Measurements from ENCODE around the gene ATG16L1. TPM values are rescaled to one million over a fixed set of nuclear protein-coding genes. Genes with fewer than 3 reads are reported as not detected.

ATG16L1 gene
- total and polyA plus RNA-seq, 9 of the 15 experiments (the other 6 are each of a cell fraction or from before 2014, with no cell fraction given) = 6.4 to 21.3 (median 17.2) TPM

- no peak for TF ChIP-seq RFX1 (IDR thresholded peaks at IDR 0.05)
- TF ChIP-seq MAX (CRISPR knock-in tag; IDR thresholded peaks at IDR 0.05) = 0 out of 2 replicates have a peak, but pooled peaks have one; percentile 12
- TF ChIP-seq GATAD2B (IDR thresholded peaks at IDR 0.05; ENCODE audit: borderline replicate concordance) = no peak
- TF ChIP-seq NR3C1 (CRISPR knock-in tag; IDR thresholded peaks at IDR 0.05) = no peak
These were observed 11.1 kb downstream of the ATG16L1 start (continued) for GRCh38 chr2:233262562-233262961.

- Histone ChIP-seq H3K4me1 (replicated peaks in 1 of 2; ENCODE audit: control insufficient read depth in 2 of 2, insufficient read depth in 2 of 2, low read length in 2 of 2) (no peaks in the 10 kb centered on the region), H3K4me3 (no peak overlapping the region), H3K36me3 (ENCODE audit: control insufficient read depth, insufficient read depth, low read length) (peaks cover 94% of the 10 kb centered on the region; the same call in 2 of the 3 replicates), H3K27ac (ENCODE audit: extremely low read depth, low read depth, low read length) (no peak overlapping the region), H3K4me2 (ENCODE audit: insufficient read depth, low read length) (no peak overlapping the region), H3K9ac (ENCODE audit: insufficient read depth in 1 of 2, low read depth in 2 of 2, low read length in 2 of 2) (no peak overlapping the region), H3K9me1 (ENCODE audit: control insufficient read depth, insufficient read depth, low read length) (no peaks in the 10 kb centered on the region), H3K79me2 (ENCODE audit: control insufficient read depth, insufficient read depth, low read length) (peaks cover 2% of the 10 kb centered on the region; the same call in 2 of the 3 replicates), H4K20me1 (replicated peaks; ENCODE audit: control insufficient read depth, insufficient read depth, low read length) (peaks cover 5% of the 10 kb centered on the region; the same call in 1 of the 2 replicates), H2AFZ (ENCODE audit: low read depth, low read length) (no peak overlapping the region), H3K27me3 (ENCODE audit: control insufficient read depth in 2 of 2, insufficient read depth in 2 of 2, low read length in 2 of 2) (no peaks in the 10 kb centered on the region), H3K9me3 (replicated peaks; ENCODE audit: control insufficient read depth, insufficient read depth, low read depth, low read length) (no peaks in the 10 kb centered on the region)
- no TSS peak for BruUV-seq (replicated peaks)
- FAIRE-seq (no peak), DNase-seq (ENCODE audit: extremely low read depth in 1 of 4, low spot score in 3 of 4) (no peak), ATAC-seq (no peak)
- WGBS (ENCODE audit: insufficient coverage, low coverage, missing lambda C conversion rate) = 89% methylated on average over 6 of the region's 6 CpGs
- ChIA-PET POLR2A (interaction anchor here (0.7 kb wide), 1 partner anchor 9 kb away, joined by 3 read pairs; no protein-coding TSS in a partner anchor), CTCF (ENCODE audit: low intra/inter-chr PET ratio) (no interaction called here)
- intact Hi-C loops (cut with micrococcal nuclease) (loop anchor here (10.0 kb wide), 1 partner anchor 182 kb away; no protein-coding TSS in a partner anchor), in situ Hi-C loops (cut with MboI) (loop anchor here (10.0 to 25.0 kb wide), 2 partner anchors 408 to 651 kb away; no protein-coding TSS in a partner anchor)
- no peak for TF ChIP-seq CLOCK (CRISPR knock-in tag; IDR thresholded peaks at IDR 0.05; ENCODE audit: borderline replicate concordance)
These were observed 11.6 kb downstream of the ATG16L1 start for GRCh38 chr2:233263045-233263570.

All from K562 (cell line).